ENCODE measurements around the gene MRPS18A. TPM values are rescaled to one million over a fixed set of nuclear protein-coding genes. Genes with fewer than 3 reads are reported as not detected.

MRPS18A gene
- total RNA-seq, 1 donor from 2014 or later: 41.8 TPM

DNA sequence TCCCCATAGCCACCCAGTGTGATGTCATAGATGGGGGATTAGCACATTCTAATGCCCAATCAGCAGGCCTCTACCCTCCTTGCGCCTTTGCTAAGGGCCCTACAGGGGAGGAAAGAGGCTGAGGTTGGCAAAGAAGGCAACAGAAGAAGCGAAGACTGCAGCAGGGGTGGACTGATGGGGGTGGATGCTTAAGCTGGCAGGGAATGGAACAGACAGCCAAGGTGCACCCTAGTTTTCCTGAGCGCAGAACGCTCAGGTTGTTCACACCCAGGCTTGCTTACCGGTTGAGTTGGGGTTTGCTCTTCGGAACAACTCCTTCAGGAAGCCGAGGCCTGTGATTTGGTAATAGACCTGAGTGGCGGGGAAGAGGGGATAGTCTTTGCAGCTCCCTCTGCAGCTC is 12.7 kb downstream of the MRPS18A start:
- DNase-seq: no peak
- Histone ChIP-seq H3K4me1 (peaks cover 57% of the 10 kb centered on the region), H3K27me3 (ENCODE audit: low read depth) (no peaks in the 10 kb centered on the region), H3K9me3 (replicated peaks) (no peaks in the 10 kb centered on the region), H3K27ac (replicated peaks) (no peak overlapping the region), H3K4me3 (no peak overlapping the region), H3K36me3 (peaks cover 92% of the 10 kb centered on the region)
- intact Hi-C loops (cut with micrococcal nuclease): no loop called here
- TF ChIP-seq CTCF (IDR thresholded peaks at IDR 0.05; ENCODE audit: borderline replicate concordance): no peak

DNA sequence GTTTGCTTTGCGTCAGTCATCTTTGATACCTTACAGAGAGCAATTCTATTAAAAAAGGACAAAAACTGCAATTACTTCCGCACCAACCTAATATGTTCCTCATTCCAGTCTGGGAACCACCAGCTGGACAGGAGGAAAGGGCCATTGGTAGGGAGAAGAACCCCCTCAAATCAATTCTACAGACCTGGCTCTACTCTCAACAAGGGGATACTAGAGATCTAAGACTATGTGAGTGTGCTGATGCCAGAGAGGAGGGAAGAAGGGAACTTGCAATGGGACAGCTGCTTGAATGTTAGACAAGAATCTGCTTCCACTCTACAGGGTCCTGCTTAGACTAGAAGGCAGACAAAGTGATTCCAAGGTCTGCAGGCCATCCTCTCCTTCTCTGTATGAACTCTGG is 13.3 kb downstream of the MRPS18A start:
- no peaks in the 10 kb centered on the region for H3K9me3 ChIP-seq (replicated peaks)
- intact Hi-C loops (cut with micrococcal nuclease): no loop called here
- TF ChIP-seq CTCF (IDR thresholded peaks at IDR 0.05; ENCODE audit: borderline replicate concordance): no peak
- no peak overlapping the region for H3K4me3 ChIP-seq
- H3K4me1 ChIP-seq: peaks cover 61% of the 10 kb centered on the region
- peak overlapping the region; percentile 89 for H3K27ac ChIP-seq (replicated peaks)
- peaks cover 90% of the 10 kb centered on the region for H3K36me3 ChIP-seq
- H3K27me3 ChIP-seq (ENCODE audit: low read depth): no peaks in the 10 kb centered on the region
- no peak for DNase-seq

DNA sequence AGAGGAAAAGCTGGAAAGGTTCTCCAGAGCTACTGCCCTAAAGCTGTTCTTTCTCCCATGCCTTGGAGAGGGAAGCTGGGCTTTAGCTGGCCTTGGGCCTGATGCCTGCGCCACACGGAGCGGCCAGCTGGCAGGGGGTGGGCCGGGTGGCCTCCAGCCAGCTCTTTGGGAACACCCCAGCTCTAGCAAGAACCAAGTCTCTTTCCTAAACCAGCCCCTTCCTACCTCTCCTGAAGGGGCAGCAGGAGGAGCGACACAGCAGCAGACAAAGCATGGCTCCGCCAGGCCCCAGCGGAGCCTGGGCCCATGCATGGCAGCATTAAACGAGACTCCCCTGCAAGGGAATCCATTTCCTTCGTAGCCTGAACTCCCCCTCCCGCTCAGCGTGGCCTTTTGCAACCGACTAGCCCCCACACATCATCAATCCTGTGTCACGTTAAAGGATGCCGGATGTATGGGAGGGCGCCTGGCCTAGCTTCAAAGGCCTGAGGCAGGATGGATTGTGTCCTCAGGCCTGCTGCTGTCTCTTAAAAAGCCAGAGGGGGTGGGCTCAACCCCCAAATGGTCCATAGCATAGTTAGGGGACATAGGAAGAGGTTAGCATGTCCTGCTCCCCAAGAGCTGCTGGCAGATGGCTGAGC is 14.0 kb downstream of the MRPS18A start:
- peak overlapping the region; percentile 89 for H3K27ac ChIP-seq (replicated peaks)
- intact Hi-C loops (cut with micrococcal nuclease): no loop called here

DNA sequence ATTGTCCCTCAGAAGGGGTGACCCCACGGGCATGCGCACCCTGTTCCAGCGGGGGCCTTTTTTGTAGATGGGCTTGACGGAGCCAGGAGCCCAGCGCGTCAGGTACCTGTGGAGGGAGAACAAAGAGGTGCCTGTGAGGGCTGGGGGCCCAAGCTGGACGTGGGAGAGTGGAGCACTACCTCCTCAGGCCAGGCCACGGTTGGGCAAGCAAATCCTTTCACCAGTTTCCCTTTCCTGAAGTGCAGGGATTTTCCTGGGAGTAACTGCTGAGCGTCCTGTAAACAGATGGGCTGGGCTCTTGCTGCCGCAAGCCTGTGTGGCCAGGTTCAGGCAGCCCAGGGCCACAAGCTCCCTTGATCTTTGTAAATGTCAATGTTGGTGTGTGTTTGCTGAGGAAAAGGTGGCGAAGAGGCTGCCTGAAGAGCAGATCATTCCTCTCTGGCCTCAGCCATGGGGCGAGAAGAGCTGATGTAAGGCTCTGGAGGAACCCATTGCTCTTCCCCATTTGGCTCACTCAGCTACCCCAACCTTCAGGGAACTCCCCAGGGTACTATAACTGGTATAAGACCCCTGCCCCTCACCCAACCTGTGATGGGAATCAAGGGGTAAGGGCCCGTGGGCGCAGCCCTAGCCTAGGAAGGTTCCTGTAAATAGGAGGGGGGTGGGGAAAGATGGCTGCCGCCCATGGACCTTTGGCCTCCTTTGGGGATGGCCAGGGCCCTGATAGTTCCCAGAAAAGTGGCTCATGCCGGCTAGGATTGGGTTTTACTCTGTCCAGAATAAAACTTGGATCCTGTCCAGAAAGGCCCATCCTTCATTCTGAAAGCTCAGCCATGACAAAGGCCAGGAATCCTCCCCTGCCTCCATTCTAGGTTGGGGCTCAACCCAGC is 15.5 kb downstream of the MRPS18A start:
- Histone ChIP-seq H3K27ac (replicated peaks) (peak overlapping the region; percentile 89), H3K27me3 (ENCODE audit: low read depth) (no peaks in the 10 kb centered on the region), H3K4me3 (no peak overlapping the region), H3K4me1 (peaks cover 76% of the 10 kb centered on the region), H3K9me3 (replicated peaks) (no peaks in the 10 kb centered on the region), H3K36me3 (peaks cover 70% of the 10 kb centered on the region)
- no peak for DNase-seq
- TF ChIP-seq CTCF (IDR thresholded peaks at IDR 0.05; ENCODE audit: borderline replicate concordance): no peak
- intact Hi-C loops (cut with micrococcal nuclease): no loop called here

More for the DNA sequence above, 14.0 kb downstream of the MRPS18A start:
- H3K4me1 ChIP-seq: peaks cover 68% of the 10 kb centered on the region
- peaks cover 85% of the 10 kb centered on the region for H3K36me3 ChIP-seq
- no peak overlapping the region for H3K4me3 ChIP-seq
- no peaks in the 10 kb centered on the region for H3K27me3 ChIP-seq (ENCODE audit: low read depth)
- no peak for TF ChIP-seq CTCF (IDR thresholded peaks at IDR 0.05; ENCODE audit: borderline replicate concordance)
- no peak for DNase-seq
- no peaks in the 10 kb centered on the region for H3K9me3 ChIP-seq (replicated peaks)

DNA sequence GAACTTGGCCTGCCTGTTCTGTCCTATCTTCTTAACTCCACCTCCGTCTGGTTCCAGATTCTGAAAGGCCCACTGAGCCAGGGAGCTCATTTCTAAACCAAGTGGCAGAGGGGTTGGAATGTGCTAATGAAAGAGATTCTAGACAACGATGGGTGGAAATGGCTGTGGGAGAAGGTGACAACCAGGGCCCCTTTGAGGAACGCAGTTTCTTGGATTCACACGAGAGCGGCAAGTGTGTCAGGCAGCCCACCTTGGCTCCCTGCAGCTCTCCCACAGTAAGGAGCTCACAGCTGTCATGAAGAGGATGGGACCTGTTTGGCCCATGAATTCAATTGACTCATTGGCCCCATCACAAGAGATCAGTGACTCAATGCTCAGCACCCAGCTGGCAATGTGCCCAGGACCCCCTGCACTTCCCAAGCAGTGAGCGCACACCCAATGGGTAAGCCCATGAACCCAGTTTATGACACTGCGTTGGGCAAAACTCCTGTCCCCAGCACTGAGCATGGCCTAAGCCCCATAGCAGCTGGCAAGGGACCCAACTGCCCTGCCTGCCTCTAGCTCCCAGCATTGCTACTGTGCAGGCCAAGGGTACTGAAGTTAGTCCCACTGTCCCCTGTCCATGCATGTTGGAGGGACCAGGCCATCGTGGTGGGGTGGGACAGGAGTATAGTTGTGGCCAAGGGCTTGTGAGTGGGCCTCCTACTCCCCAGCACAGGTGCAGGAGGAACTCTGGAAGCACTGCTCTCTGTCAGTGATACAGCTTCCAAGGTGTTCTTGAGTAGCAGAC is 16.4 kb downstream of the MRPS18A start:
- Histone ChIP-seq H3K4me3 (no peak overlapping the region), H3K4me1 (peaks cover 72% of the 10 kb centered on the region), H3K27ac (replicated peaks) (peak overlapping the region; percentile 89), H3K36me3 (peaks cover 61% of the 10 kb centered on the region), H3K27me3 (ENCODE audit: low read depth) (no peaks in the 10 kb centered on the region), H3K9me3 (replicated peaks) (no peaks in the 10 kb centered on the region)
- DNase-seq: no peak
- no peak for TF ChIP-seq CTCF (IDR thresholded peaks at IDR 0.05; ENCODE audit: borderline replicate concordance)
- intact Hi-C loops (cut with micrococcal nuclease): no loop called here

All from left ventricle myocardium inferior (tissue), 1 donor.